SIG-M5 treated with dmso at 0.1 percent for 504 hours (cell line): ENCODE measurements around the gene IL21R.
"Not testable (repeated sequence)": the region's sequence is repeated elsewhere in the genome, so short reads cannot be mapped to it uniquely, and the experiment has no call there.

Experiments used
- DNase-seq: peaks from one replicate; lab custom pipeline; 2025; ENCODE audit not compliant: unreplicated experiment; lab: John Stamatoyannopoulos, UW

The IL21R gene

DNA sequence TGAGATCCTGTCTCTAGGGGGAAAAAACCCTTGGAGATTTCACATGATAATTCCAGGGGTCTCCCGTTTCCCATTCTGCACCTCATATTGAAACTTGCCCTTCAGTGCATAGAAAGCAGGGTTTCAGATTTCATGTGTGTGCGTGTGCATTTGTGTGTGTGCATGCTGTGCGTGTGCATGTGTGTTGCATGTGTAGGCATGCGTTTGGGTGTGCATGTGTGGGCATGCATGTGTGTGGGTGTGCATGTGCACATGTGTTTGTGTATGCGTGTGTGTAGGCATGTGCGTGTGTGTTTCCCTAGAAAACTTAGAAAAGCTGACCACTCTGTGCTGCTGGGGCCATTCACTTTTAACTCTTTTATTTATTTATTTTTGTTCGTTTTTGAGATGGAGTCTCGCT, 40.0 kb downstream of the IL21R start:
- no peak for DNase-seq

DNA sequence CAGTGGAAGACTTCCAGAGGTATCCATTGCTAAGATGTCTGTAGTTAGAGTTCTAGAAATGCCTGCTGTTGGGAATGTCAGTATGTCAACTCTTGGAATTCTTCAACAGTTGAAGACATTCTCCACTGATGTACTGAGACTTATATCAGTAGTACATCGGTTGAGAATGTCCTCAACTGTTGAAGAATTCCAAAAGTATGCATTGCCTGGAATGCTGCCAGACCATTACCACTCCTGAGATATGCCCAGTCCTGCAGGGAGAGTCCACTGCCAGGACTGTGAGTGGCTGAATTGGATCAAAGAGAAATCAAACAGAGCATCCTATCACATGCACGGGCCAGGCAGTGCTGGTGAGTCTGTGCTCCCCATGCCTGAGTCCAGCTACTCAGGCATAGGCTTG, 42.0 kb downstream of the IL21R start:
- no peak for DNase-seq

DNA sequence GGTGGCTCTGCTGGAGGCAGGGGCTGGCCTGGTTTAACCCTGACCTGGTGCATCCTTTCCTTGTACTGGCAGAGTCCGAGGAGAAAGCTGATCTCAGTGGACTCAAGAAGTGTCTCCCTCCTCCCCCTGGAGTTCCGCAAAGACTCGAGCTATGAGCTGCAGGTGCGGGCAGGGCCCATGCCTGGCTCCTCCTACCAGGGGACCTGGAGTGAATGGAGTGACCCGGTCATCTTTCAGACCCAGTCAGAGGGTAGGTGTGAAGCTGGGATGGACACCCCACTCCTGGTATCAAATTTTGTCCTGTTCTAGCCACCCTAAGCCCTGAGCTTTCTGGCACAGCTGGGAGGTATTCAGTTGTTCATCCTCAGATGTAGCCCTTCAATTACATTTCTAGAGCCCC, 42.5 kb downstream of the IL21R start:
- no peak for DNase-seq

DNA sequence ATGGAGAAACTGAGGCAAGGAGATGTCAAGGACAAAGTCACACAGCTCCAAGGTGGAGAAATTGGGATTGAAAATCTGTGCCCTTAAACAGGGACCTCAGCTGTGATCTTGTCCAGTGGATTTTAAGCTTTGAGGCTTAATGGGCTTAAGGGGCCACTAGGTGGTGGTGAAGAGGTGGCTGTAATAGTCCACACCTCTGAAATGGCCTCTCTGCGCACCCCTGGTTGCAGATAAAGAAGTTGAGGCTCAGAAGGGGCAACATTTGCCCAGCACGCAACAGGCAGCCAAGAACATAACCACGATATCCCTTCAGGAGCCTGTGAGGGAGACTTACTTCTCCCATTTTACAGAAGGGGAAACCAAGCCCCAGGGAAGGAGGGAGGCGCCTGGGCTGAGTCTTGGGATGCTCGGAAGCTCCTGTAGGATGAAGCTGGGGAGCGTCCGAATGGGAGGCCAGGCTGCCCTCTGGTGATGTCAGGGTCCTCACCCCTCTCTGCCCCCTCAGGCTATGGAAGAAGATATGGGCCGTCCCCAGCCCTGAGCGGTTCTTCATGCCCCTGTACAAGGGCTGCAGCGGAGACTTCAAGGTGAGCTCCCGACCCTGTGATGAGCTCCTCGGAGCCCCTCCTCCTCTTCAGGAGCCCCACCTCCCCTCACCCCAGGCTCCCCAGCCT, 43.7 kb downstream of the IL21R start:
- DNase-seq = no peak

DNA sequence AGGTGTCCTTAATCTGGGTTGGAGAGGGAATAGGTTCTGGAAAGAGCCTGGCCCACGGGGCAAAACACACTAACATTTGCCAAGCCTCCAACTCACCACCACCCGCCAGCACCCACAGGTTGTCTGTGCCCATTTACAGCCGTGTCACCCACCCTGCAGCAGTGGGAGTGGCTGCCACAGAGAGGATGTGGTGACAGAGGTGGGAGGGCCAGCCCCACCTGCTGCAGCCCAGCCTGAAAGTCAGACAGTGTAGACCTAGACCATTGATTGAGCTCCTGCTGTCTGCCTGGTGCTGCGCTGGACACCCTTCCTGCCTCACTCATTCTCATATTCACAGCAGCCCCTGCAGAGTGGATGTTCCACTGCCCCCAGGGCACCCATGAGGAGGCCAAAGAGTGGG, 44.7 kb downstream of the IL21R start:
- DNase-seq = no peak

DNA sequence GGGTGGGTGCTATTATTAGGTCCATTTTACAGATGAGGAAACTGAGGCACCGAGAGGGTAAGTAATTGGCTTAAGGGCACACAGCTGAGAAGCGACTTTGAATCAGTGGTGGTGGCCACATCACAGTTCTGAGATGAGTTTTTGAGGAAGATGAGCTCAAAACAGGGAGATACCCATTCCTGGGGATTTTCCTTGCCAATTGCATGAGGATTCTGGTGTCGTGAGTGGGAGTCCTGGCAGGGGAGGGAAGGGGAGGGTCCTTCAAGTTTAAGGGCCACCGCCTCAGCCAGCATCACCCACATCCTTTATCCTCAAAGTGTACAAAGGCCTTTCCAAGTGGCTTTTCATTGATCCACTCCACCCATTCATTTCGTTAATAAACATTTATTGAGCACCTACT, 45.3 kb downstream of the IL21R start:
- DNase-seq = no peak

DNA sequence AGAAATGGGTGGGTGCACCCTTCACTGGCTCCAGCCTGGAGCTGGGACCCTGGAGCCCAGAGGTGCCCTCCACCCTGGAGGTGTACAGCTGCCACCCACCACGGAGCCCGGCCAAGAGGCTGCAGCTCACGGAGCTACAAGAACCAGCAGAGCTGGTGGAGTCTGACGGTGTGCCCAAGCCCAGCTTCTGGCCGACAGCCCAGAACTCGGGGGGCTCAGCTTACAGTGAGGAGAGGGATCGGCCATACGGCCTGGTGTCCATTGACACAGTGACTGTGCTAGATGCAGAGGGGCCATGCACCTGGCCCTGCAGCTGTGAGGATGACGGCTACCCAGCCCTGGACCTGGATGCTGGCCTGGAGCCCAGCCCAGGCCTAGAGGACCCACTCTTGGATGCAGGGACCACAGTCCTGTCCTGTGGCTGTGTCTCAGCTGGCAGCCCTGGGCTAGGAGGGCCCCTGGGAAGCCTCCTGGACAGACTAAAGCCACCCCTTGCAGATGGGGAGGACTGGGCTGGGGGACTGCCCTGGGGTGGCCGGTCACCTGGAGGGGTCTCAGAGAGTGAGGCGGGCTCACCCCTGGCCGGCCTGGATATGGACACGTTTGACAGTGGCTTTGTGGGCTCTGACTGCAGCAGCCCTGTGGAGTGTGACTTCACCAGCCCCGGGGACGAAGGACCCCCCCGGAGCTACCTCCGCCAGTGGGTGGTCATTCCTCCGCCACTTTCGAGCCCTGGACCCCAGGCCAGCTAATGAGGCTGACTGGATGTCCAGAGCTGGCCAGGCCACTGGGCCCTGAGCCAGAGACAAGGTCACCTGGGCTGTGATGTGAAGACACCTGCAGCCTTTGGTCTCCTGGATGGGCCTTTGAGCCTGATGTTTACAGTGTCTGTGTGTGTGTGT, 46.8 kb downstream of the IL21R start:
- no peak for DNase-seq

DNA sequence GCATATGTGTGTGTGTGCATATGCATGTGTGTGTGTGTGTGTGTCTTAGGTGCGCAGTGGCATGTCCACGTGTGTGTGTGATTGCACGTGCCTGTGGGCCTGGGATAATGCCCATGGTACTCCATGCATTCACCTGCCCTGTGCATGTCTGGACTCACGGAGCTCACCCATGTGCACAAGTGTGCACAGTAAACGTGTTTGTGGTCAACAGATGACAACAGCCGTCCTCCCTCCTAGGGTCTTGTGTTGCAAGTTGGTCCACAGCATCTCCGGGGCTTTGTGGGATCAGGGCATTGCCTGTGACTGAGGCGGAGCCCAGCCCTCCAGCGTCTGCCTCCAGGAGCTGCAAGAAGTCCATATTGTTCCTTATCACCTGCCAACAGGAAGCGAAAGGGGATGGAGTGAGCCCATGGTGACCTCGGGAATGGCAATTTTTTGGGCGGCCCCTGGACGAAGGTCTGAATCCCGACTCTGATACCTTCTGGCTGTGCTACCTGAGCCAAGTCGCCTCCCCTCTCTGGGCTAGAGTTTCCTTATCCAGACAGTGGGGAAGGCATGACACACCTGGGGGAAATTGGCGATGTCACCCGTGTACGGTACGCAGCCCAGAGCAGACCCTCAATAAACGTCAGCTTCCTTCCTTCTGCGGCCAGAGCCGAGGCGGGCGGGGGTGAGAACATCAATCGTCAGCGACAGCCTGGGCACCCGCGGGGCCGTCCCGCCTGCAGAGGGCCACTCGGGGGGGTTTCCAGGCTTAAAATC, 47.6 kb downstream of the IL21R start:
- DNase-seq = no peak

DNA sequence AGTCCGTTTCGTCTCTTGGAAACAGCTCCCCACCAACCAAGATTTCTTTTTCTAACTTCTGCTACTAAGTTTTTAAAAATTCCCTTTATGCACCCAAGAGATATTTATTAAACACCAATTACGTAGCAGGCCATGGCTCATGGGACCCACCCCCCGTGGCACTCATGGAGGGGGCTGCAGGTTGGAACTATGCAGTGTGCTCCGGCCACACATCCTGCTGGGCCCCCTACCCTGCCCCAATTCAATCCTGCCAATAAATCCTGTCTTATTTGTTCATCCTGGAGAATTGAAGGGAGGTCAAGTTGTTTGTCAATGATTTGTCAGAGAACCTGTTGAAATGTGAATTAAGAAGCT, 48.2 kb downstream of the IL21R start:
- DNase-seq = no peak

DNA sequence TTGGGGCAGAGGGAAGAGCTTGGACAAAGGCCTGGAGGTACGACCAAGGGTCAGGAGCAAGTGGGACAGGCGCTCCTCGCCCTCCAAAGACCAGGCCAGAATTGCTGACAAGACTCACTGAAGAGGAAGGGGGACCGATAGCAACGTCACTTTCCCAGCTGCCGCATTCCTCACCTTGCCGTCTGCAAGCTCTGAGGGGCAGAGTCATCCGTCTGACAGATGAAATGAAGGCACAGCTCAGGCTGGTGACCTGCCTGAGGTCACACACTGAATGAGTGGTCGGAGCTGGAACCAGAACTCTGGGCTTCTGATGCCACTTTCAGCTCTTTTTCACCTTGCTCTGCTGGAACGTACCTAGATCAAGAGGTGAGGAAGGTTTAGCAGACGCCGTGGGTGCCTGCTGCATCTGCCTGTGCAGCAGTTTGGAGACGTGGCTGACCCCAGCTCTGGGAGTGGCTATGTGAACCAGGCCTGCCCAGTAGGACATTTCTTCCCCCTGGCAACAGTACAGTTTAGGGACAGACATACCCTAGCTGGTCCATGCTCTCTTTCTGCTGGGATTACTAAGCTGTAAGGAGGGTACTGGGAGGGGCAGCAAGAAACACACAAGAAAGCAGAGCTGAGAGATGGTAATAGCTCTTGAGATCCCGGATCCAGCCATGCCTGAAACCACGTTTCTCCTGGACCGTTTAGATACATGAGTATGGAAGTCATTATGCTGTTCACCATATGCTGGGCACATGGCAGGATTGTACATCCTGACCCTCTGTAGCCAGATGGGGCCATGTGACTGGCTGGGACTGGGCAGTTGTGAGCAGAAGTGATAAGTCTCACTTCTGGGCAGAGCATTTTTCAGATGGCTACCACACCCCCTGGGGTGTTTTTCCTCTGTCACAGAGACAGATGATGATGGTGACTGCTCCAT, 50.9 kb downstream of the IL21R start:
- no peak for DNase-seq

DNA sequence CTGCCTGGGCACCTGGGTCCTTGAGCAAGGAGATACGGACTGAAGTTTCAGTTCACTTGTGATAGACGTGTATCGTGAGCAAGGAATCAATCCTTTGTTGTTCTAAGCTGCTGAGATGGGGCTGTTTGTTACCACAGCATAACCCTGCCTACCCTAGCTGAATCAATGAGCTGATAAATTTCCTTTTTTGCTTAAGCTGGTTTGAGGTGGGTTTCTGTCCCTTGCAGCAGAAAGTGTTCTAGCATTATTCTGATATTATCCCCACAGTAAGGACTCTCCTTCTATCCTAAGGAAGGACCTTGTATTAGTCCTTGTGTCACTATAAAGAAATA, 51.5 kb downstream of the IL21R start:
- no peak for DNase-seq

DNA sequence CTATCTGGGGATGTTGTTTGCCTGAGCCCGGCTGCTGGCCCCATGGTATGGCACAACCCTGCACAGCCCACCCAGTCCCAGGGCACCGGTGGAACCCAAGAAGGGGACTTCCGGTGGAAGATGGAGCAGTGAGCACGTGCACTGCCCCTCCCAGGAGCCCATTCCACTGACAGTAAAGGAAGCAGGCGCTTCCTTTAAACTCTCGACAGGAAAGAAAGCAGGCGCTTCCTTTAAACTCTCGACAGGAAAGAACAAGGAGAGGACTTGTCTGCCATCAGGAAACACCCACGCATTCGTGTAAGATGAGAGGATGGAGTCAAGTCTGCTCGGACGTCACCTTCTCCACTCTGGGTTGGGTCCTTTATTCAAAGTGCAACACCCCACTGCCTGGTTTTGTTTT, 53.7 kb downstream of the IL21R start:
- no peak for DNase-seq

DNA sequence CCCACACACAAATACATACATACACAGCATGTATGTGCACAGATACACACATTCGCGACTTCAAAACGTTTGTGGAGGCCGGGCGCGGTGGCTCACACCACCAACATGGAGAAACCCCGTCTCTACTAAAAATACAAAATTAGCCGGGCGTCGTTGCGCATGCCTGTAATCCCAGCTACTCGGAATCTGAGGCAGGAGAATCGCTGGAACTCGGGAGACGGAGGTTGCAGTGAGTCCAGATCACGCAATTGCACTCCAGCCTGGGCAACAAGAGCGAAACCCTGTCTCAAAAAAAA, 55.6 kb downstream of the IL21R start:
- DNase-seq = not testable (repeated sequence)

DNA sequence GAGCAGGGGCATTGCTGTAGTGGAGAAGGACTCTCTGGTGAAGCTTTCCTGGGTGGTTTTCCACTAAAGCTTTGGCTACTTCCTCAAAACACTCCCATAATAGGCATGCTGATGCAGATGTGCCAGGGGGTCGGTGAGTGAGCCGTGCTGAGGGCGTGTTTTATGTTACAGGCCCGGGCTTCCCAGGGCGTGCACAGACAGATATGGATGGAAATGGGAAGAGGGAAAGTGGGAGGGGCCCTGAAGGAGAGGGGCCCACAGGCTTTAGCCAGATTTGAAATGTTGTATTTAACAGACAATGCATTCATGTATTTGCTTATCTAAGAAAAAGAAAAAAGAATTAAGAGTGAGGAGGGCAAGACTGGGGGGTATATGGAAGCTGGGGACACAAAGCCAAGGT, 56.3 kb downstream of the IL21R start:
- no peak for DNase-seq

DNA sequence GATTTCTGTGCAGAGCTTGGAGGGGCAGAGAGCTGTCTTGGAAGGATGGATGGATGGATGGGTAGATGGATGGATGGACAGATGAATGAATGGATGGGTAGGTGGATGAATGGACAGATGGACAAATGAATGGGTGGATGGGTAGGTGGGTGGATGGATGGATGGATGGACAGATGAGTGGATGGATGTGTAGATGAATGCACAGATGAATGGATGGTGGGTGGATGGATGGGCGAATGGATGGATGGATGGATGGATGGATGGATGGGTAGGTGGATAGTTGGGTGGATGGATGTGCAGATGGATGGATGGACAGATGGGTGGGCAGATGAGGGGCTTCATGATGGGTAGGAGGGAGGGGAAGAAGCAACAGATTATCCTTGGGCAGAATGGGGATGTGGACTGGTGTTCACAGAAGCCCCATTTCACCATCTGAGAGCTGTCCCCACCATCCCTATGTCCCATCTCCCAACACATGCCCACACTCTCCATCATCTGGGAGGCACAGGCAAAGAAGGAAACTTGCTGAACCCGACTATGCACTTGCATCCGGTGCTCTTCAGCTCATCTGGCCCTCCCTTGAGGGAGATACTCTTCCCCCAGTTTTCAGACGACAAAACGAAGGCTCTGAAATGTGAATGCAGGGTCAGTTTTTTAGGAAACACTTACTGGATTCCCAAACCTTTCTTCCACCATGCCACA, 57.2 kb downstream of the IL21R start:
- no peak for DNase-seq

DNA sequence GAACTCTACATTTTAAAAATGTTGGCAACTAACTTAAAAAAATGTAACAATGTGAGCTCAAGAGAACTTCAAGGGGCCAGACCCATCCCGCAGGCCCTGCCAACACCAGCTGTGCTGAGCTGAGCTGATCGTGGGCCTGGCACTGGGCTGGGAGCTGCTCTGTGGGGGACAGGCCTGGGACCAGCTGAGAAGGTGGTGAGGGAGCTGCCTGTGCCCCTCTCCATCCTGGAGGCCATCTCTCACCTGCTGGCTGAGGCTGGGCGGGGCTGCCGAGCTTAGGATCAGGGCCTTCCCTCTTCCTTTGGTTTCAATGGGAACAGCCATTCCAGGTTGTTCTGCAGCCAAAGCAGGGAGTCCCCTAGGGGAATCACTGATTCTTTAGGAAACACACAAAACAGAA, 58.2 kb downstream of the IL21R start:
- no peak for DNase-seq

DNA sequence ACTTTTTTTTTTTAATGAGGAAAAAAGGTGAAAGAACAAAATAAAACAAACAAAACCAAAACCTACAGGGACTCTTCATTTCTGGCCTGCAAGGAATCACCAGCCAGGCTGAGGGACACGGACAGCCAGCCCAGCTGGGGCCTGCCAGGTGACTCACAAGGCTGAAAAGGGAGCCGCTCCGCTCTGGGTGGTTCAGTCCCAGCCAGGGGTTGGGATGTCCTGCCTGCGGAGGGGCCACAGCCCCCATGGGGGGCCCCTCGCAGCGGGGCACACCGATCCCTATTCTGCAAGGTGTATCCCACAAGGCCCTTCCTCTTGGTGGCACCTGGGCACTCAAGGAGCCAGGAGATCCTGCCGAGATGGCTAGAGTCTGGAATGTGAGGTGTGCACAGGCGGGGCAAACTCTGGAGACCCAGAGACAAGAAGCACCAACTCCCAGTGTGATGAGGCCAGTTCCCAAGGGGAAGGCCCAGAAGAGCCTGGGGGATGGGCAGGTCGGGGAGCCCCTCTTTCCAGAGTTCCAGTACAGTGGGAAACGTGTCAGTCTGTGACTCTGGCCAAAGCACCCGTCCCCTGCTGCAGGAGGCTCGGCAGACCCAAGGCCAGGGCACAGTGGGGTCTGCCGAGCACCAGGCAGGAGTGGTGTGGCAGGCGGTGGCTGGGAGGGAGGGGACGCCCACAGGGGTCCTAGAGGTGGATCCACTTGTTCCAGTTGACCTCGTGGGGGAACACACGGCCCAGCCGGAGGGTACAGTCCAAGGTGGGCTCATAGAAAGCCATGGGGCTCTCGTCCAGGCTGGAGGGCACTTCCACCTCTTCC, 58.9 kb downstream of the IL21R start:
- DNase-seq = no peak

DNA sequence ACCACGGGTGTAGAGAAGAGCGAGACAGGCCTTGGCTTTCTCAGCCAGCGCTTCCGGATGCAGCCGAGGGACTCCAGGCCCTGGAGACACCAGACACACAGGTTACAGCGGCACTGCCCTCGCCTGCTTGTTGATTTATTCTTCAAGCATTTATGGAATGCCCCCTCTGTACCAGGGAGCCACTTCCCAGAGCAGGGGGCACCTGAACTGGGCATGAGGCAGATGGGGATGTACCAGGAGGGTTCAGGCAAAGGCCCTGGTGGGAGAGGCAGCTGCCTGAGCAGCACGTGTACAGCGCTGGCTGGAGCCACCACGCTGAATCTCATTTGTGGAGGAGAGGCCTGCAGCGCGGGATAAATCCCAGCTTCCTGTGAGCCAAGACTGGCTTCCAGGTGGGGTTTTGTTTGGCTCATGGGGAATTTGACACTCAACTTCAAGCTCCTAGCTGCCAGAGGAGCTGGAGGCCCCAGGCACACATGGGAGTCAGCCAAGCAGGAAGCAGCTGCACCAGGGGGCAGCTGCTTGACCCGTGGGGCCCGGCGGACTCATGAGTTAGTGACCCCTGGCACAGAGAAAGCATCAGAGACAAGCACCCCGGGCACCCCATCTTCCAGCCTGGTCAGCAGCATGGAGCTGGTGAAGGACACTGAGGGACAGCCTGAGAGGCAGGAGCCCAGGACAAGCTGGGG, 59.7 kb downstream of the IL21R start:
- no peak for DNase-seq

DNA sequence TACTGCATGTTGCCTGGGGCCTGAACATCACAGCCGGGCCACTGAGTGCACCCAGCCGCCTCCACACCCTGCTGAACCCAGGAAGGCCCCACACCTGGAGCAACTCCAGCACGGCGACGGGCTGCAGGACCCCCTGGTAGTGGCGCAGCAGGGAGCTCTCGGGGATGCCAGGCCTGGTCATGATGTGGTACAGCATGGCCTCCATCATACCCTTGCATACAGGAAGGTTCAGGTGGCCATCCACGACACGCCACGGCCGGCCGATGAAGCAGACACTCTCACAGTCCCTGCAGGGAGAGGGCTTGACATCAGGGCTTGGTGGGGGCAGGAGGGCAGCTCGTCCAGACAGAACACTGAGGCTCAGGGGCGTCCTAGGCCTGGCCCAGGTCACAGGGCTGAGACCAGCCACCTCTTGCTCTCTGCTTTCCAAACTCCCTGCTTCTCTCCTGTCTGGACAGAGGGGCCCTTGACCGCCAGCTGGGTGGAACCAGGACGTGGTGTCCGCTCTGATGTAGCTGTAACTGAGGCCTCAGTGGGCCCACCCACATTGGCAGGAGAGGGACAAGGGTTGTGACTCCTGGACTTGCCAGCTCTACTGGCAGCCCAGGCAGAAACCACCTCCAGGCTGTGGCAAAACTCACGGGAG, 60.3 kb downstream of the IL21R start:
- DNase-seq = no peak
